ENCODE measurements around the gene GRAPL. TPM values are rescaled to one million over a fixed set of nuclear protein-coding genes. Genes with fewer than 3 reads are reported as not detected.

GRAPL gene
- 3.0 TPM for total RNA-seq

DNA sequence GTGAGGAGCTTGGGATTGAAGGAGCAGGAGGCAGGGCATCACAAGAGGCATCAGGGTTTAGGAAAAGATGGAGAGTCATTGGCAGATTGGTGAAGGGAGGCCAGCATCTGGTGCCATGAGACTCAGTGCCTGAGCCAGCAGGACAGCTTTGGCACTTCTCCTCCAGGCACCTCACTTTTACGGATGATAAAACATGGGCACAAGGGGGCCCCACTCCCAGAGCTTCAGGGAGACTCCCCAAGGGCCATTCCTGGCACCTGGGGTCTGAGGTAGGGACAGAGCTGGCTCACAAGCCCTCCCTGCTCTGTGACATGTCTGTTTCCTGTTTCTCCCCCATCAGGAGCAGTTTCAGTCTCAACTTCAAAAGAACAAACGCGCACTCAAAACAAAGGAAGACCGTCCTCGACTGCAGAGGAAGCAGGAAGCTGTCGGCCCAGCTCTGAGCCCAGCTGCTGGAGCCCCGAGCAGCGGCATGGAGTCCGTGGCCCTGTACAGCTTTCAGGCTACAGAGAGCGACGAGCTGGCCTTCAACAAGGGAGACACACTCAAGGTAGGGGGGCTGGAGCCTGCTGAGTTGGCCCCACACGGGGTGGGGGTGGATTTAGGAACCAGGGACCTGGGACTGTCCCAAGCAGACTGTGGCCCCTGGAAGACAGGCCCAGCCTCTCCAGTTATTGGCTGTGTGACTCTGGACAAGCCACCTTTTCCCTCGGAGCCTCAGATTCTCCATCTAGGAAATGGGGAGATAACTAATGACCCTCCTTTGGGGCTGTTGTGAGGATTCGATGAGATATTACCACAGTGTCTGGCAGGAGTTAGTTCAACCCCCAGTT lies at the start of gene GRAPL:
GRAPL (plus strand) TSS at position 442 of the 833 bp plus-strand sequence; CDS start at position 473, 31 bp downstream.

Other genes with a start within 250 kb of the GRAPL start
- 0.82 TPM for gene SLC5A10, start 175.4 kb upstream of the GRAPL start, total RNA-seq
- gene FAM83G, start 122.8 kb upstream of the GRAPL start, total RNA-seq, result 10.3 TPM
- gene GRAP, start 80.6 kb upstream of the GRAPL start, total RNA-seq, result 12.4 TPM
- 71.7 TPM for gene EPN2, start 109.8 kb downstream of the GRAPL start, total RNA-seq
- 32.5 TPM for gene B9D1, start 235.1 kb downstream of the GRAPL start, total RNA-seq